ENCODE results near the gene MCRIP1.

DNA sequence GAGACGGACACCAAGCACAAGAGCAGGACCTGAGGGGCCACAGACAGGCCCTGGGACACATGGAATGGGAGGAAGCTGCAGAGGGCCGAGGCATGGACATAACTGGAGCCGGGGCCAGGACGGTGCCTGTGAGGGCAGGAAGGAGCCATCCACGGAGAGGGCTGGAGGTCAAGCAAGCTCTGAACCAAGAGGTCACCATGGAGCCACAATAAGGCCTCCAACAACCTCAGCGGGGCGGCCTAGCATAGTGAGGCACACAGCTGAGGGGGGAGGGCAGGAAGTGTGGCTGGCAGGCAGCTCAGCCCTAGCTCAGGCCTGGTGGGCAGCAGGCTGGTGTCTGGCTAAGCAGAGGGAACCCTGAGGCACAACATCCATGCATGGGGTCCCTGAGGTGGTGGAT is 4.4 kb downstream of the MCRIP1 start:
- TF ChIP-seq MAZ (IDR thresholded peaks at IDR 0.05; ENCODE audit: borderline replicate concordance, low read depth, low read length) (no peak), MAZ (CRISPR knock-in tag; IDR thresholded peaks at IDR 0.05; ENCODE audit: low read depth) (no peak), IRF2 (CRISPR knock-in tag; IDR thresholded peaks at IDR 0.05) (no peak), BHLHE40 (IDR thresholded peaks at IDR 0.05; ENCODE audit: low read length) (no peak), ELF1 (CRISPR knock-in tag; IDR thresholded peaks at IDR 0.05) (no peak)
- TF ChIP-seq, protein P1, sequence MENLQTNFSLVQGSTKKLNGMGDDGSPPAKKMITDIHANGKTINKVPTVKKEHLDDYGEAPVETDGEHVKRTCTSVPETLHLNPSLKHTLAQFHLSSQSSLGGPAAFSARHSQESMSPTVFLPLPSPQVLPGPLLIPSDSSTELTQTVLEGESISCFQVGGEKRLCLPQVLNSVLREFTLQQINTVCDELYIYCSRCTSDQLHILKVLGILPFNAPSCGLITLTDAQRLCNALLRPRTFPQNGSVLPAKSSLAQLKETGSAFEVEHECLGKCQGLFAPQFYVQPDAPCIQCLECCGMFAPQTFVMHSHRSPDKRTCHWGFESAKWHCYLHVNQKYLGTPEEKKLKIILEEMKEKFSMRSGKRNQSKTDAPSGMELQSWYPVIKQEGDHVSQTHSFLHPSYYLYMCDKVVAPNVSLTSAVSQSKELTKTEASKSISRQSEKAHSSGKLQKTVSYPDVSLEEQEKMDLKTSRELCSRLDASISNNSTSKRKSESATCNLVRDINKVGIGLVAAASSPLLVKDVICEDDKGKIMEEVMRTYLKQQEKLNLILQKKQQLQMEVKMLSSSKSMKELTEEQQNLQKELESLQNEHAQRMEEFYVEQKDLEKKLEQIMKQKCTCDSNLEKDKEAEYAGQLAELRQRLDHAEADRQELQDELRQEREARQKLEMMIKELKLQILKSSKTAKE (CRISPR knock-in tag; IDR thresholded peaks at IDR 0.05; ENCODE audit: borderline replicate concordance) = no peak
